IMR-90 (cell line): ENCODE results near the gene POTEJ. TPM values are rescaled to one million over a fixed set of nuclear protein-coding genes. Genes with fewer than 3 reads are reported as not detected.
"Not testable (repeated sequence)": the region's sequence is repeated elsewhere in the genome, so short reads cannot be mapped to it uniquely, and the experiment has no call there.

Experiments used
- ATAC-seq: fragments of 200-7000 bp; cut with Tn5 transposase; 2 replicates; pipeline ENCODE4 v1.9.1; 2020; ENCODE audit warnings: low read depth, mild to moderate bottlenecking, moderate library complexity
- BruUV-seq: library from RNA; stranded (reverse); fragments of 400-500 nt; replicated peaks from 2 replicates; lab custom pipeline; 2021; lab: Mats Ljungman, UMichigan
- CTCF ChIA-PET: fragments of 300-600 bp; formaldehyde crosslinking; extraction: SDS; loops from one replicate; lab custom pipeline; 2021; ENCODE audit warnings: antibody characterized with exemption; lab: Yijun Ruan, JAX
- POLR2A ChIA-PET: fragments of 300-600 bp; sonication (Branson Sonifier 250); formaldehyde crosslinking; loops from one replicate; lab custom pipeline; 2022; ENCODE audit warnings: antibody characterized with exemption; ENCODE audit not compliant: unreplicated experiment; lab: Charles Lee
- DNase-seq: peaks from one replicate; pipeline ENCODE4 v3.0.0; 2013
- H2AFZ ChIP-seq: replicated peaks from 2 replicates; pipeline ENCODE3; 2013; ENCODE audit warnings: low read length, mild to moderate bottlenecking; ENCODE audit not compliant: poor library complexity
- H2AK5ac ChIP-seq: 2 replicates; pipeline ENCODE4 v1.6.1; 2013; ENCODE audit warnings: low read depth, low read length, inconsistent platforms
- H2AK9ac ChIP-seq: replicated peaks from 2 replicates; pipeline ENCODE3; 2013; ENCODE audit warnings: mild to moderate bottlenecking, low read depth, low read length, moderate library complexity; ENCODE audit not compliant: poor library complexity
- H2BK120ac ChIP-seq: 2 replicates; pipeline ENCODE4 v1.6.1; 2013; ENCODE audit warnings: low read depth, low read length, inconsistent platforms
- H2BK15ac ChIP-seq: 3 replicates; pipeline ENCODE4 v1.6.1; 2013; ENCODE audit warnings: low read depth, low read length, inconsistent platforms
- H2BK20ac ChIP-seq: 2 replicates; pipeline ENCODE4 v1.6.1; 2013; ENCODE audit warnings: low read depth, mild to moderate bottlenecking, inconsistent platforms, low read length, moderate library complexity
- H2BK5ac ChIP-seq: 2 replicates; pipeline ENCODE4 v1.6.1; 2013; ENCODE audit warnings: mild to moderate bottlenecking, low read depth, low read length, inconsistent platforms; ENCODE audit not compliant: poor library complexity, severe bottlenecking
- H3K14ac ChIP-seq: replicated peaks from 2 replicates; pipeline ENCODE4 v1.6.1; 2013; ENCODE audit warnings: low read depth, low read length, inconsistent platforms
- H3K18ac ChIP-seq: 2 replicates; pipeline ENCODE4 v1.6.1; 2013; ENCODE audit warnings: low read depth, low read length, control low read depth
- H3K23ac ChIP-seq: 2 replicates; pipeline ENCODE4 v1.6.1; 2013; ENCODE audit warnings: low read depth, low read length, inconsistent platforms
- H3K27ac ChIP-seq: 2 replicates; pipeline ENCODE4 v1.5.1; 2013; ENCODE audit warnings: mild to moderate bottlenecking, control low read depth, low read length; ENCODE audit not compliant: insufficient read depth
- H3K27me3 ChIP-seq: 2 replicates; pipeline ENCODE4 v1.6.1; 2013; ENCODE audit warnings: low read length; ENCODE audit not compliant: control insufficient read depth, insufficient read depth
- H3K36me3 ChIP-seq: 2 replicates; pipeline ENCODE4 v1.6.1; 2013; ENCODE audit warnings: low read length, mixed read lengths; ENCODE audit not compliant: control insufficient read depth, insufficient read depth
- H3K4ac ChIP-seq: 2 replicates; pipeline ENCODE4 v1.6.1; 2013; ENCODE audit warnings: low read depth, low read length, inconsistent platforms
- H3K4me1 ChIP-seq: 2 replicates; pipeline ENCODE4 v1.6.1; 2013; ENCODE audit warnings: low read length, mixed read lengths; ENCODE audit not compliant: control insufficient read depth, insufficient read depth
- H3K4me2 ChIP-seq: 2 replicates; pipeline ENCODE4 v1.6.1; 2013; ENCODE audit warnings: low read depth, mild to moderate bottlenecking, control low read depth, low read length, moderate library complexity
- H3K4me3 ChIP-seq: 2 replicates; pipeline ENCODE4 v1.5.1; 2013; ENCODE audit warnings: low read depth, mild to moderate bottlenecking, control low read depth, low read length, moderate library complexity; ENCODE audit not compliant: insufficient read depth
- H3K56ac ChIP-seq: 2 replicates; pipeline ENCODE4 v1.6.1; 2013; ENCODE audit warnings: low read length, inconsistent platforms; ENCODE audit not compliant: insufficient read depth; ENCODE audit errors: extremely low read depth
- H3K79me1 ChIP-seq, 2 experiments: 2 replicates each; pipeline ENCODE4 v1.6.1; 2013; ENCODE audit warnings: low read length in 2 of 2, inconsistent platforms in 1 of 2, low read depth in 1 of 2
- H3K9ac ChIP-seq: 2 replicates; pipeline ENCODE4 v1.6.1; 2013; ENCODE audit warnings: low read depth, low read length, control low read depth
- H3K9me1 ChIP-seq: 2 replicates; pipeline ENCODE4 v1.6.1; 2013; ENCODE audit warnings: low read length, inconsistent platforms; ENCODE audit not compliant: insufficient read depth
- H3K9me3 ChIP-seq: 2 replicates; pipeline ENCODE4 v1.6.1; 2013; ENCODE audit warnings: low read length; ENCODE audit not compliant: control insufficient read depth, insufficient read depth
- H4K20me1 ChIP-seq: 2 replicates; pipeline ENCODE4 v1.6.1; 2013; ENCODE audit warnings: low read length, inconsistent platforms; ENCODE audit not compliant: insufficient read depth
- H4K5ac ChIP-seq: 2 replicates; pipeline ENCODE4 v1.6.1; 2013; ENCODE audit warnings: mild to moderate bottlenecking, low read depth, low read length, control low read depth
- H4K8ac ChIP-seq, 2 experiments: 2 replicates each; pipeline ENCODE4 v1.6.1; 2013; ENCODE audit warnings: low read depth in 2 of 2, low read length in 2 of 2, control low read depth in 1 of 2, inconsistent platforms in 1 of 2
- H4K91ac ChIP-seq: 2 replicates; pipeline ENCODE4 v1.6.1; 2013; ENCODE audit warnings: low read depth, low read length, inconsistent platforms; ENCODE audit not compliant: insufficient read depth
- WGBS, 2 experiments: methylation state at CpG; one replicate each; pipeline versions ENCODE4 v1.1.5 to v1.1.7; 2013; ENCODE audit warnings: missing lambda C conversion rate in 2 of 2; ENCODE audit not compliant: insufficient read length in 1 of 2; ENCODE audit errors: extremely low coverage in 2 of 2; 5-methylcytosine and 5-hydroxymethylcytosine counted together
- dilution Hi-C: fragments of 300-500 bp; cut with HindIII; formaldehyde crosslinking; loops from one replicate; pipeline ENCODE4 v1.14.3; 2018; ENCODE audit warnings: low sequenced_read_pairs; ENCODE audit not compliant: unreplicated experiment
- in situ Hi-C: fragments of 300-500 bp; cut with MboI; formaldehyde crosslinking; loops from 3 replicates; pipeline ENCODE4 v1.14.3; 2019; ENCODE audit warnings: low sequenced_read_pairs, inconsistent platforms, mixed read lengths
- intact Hi-C: fragments of 100-400 bp; cut with micrococcal nuclease; formaldehyde crosslinking; loops from 2 replicates; pipeline ENCODE4 v1.10.0; 2022
- polyA plus RNA-seq, 3 experiments: library from polyadenylated mRNA; depleted of rRNA; stranded (reverse); fragments of >200 nt; gene quantifications; 2 replicates each; pipeline ENCODE4 v1.2.3, GENCODE V29; 2012; ENCODE audit warnings: low replicate concordance in 1 of 3
- total RNA-seq: library from RNA; depleted of rRNA; stranded (reverse); fragments of >200 nt; gene quantifications from 2 replicates; pipeline ENCODE4 v1.2.3, GENCODE V29; 2012

The POTEJ gene
- total and polyA plus RNA-seq, 2 of the 4 experiments (the other 2 are of a cell fraction): not detected

DNA sequence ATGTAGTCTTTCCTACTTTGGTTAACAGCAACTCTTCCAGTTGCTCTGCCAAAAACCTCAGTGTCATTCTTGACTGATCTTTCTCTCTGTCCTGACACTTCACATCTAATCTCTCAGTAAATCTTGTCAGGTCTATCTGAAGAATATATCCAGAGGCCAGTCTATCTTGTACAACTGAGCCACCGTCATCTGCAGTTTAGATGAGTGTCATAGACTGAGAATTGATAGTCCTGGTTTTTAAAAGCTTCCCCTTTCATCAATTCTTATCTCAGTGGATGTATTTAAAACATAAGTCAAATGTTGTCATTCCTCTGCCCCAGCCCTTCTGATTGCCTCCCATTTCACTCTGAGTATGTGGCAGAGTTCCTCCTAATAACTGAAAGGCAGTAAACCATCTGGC lies 38.0 kb downstream of the POTEJ start:
- H4K20me1 ChIP-seq, ATAC-seq, H3K4ac ChIP-seq, H3K9me3 ChIP-seq, H4K5ac ChIP-seq, dilution Hi-C loops, H3K9ac ChIP-seq, H2BK15ac ChIP-seq, H2AFZ ChIP-seq, H3K79me1 ChIP-seq, H2BK20ac ChIP-seq, BruUV-seq, in situ Hi-C loops, H3K4me1 ChIP-seq, H3K27ac ChIP-seq, H2BK5ac ChIP-seq, H3K9me1 ChIP-seq, H3K36me3 ChIP-seq, H3K4me2 ChIP-seq, DNase-seq, H2AK9ac ChIP-seq, CTCF ChIA-PET, POLR2A ChIA-PET, H3K18ac ChIP-seq, H2BK120ac ChIP-seq, H3K27me3 ChIP-seq, H2AK5ac ChIP-seq, intact Hi-C loops, H3K14ac ChIP-seq, H3K4me3 ChIP-seq, H3K56ac ChIP-seq, H3K23ac ChIP-seq, H4K8ac ChIP-seq, H4K91ac ChIP-seq: not testable (repeated sequence)
- no CpG with 5 or more reads among the region's 1 CpG for WGBS, 2 experiments

GRCh38 chr2:130664506-130664905 lies 53.3 kb downstream of the POTEJ start:
- POLR2A ChIA-PET, BruUV-seq, H4K8ac ChIP-seq, H3K9me3 ChIP-seq, H2AK9ac ChIP-seq, H3K36me3 ChIP-seq, dilution Hi-C loops, H3K14ac ChIP-seq, H3K4me2 ChIP-seq, H3K56ac ChIP-seq, H2AK5ac ChIP-seq, H4K20me1 ChIP-seq, H3K27me3 ChIP-seq, H3K4me1 ChIP-seq, CTCF ChIA-PET, H4K5ac ChIP-seq, H3K23ac ChIP-seq, H3K9ac ChIP-seq, ATAC-seq, H3K4ac ChIP-seq, in situ Hi-C loops, H3K9me1 ChIP-seq, H2BK20ac ChIP-seq, H4K91ac ChIP-seq, H2AFZ ChIP-seq, H3K27ac ChIP-seq, DNase-seq, H2BK15ac ChIP-seq, H3K4me3 ChIP-seq, H3K18ac ChIP-seq, H2BK120ac ChIP-seq, intact Hi-C loops, H2BK5ac ChIP-seq, H3K79me1 ChIP-seq: not testable (repeated sequence)
- 67% methylated on average over 1 of the region's 6 CpGs; no CpG with 5 or more reads in 1 of the 2 experiments for WGBS, 2 experiments
